ENCODE measurements around the gene ATP2C1. TPM values are rescaled to one million over a fixed set of nuclear protein-coding genes. Genes with fewer than 3 reads are reported as not detected.
A peak's percentile ranks its signal among the peaks of the same experiment; 100 is the strongest.

The ATP2C1 gene
- total and polyA plus RNA-seq, 8 donors = 12.2 to 54.6 (median 23.6) TPM

DNA sequence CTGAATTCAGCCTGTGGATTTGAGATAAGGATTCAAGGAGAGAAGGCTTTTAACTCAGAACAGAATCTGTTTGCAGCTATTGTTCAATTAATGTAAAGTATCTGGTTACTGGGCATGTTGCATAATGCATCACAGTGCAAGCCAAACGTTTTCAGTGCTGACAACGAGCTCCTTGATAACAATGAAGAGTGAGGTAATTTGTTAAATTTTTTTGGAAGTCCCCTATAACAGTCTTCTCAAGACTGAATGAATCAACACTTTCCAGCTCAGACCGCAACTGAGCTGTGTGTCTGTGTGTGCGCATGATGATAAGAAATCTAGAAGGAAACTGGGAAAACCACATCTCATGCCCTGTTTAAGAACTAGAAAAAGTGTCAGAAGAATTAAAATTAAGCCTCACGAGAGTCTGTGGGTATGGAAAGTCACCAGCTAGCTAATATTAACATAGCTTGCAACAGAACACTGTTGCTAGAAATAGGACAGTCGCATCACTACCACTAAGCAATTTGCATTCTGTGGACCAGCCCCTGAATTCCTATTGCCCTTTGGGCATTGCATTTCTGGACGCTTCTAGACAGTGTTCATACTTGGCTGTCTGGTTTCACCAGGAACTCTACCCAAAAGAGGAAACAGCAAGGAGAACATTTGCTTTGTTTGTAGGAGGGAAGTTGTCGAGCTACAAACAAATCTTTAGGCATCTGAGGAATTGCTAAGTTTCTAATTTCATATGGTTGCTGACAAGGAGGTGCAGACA is 43.7 kb upstream of the ATP2C1 start:
- Histone ChIP-seq H3K4me3 (peak overlapping the region in 1 of 4 donors; percentile 11), H3K4me1 (peaks cover 8 to 24% (median 19%) of the 10 kb centered on the region in 3 donors), H3K9me3 (no peaks in the 10 kb centered on the region), H3K27ac (peak overlapping the region in 3 of 4 donors; percentile 39 to 83 (median 82)), H3K27me3 (no peaks in the 10 kb centered on the region), H3K36me3 (no peaks in the 10 kb centered on the region)
- ATAC-seq = peak; percentile 44 to 83 (median 71)
- FAIRE-seq = no peak
- 19% methylated on average over 8 of the region's 8 CpGs for WGBS, 2 donors
- peak in 2 of 6 donors; percentile 4 to 19 for DNase-seq
- TF ChIP-seq, protein P1, sequence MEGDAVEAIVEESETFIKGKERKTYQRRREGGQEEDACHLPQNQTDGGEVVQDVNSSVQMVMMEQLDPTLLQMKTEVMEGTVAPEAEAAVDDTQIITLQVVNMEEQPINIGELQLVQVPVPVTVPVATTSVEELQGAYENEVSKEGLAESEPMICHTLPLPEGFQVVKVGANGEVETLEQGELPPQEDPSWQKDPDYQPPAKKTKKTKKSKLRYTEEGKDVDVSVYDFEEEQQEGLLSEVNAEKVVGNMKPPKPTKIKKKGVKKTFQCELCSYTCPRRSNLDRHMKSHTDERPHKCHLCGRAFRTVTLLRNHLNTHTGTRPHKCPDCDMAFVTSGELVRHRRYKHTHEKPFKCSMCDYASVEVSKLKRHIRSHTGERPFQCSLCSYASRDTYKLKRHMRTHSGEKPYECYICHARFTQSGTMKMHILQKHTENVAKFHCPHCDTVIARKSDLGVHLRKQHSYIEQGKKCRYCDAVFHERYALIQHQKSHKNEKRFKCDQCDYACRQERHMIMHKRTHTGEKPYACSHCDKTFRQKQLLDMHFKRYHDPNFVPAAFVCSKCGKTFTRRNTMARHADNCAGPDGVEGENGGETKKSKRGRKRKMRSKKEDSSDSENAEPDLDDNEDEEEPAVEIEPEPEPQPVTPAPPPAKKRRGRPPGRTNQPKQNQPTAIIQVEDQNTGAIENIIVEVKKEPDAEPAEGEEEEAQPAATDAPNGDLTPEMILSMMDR (IDR thresholded peaks at IDR 0.05) = no peak
- intact Hi-C loops (cut with DNase I) = no loop called here

DNA sequence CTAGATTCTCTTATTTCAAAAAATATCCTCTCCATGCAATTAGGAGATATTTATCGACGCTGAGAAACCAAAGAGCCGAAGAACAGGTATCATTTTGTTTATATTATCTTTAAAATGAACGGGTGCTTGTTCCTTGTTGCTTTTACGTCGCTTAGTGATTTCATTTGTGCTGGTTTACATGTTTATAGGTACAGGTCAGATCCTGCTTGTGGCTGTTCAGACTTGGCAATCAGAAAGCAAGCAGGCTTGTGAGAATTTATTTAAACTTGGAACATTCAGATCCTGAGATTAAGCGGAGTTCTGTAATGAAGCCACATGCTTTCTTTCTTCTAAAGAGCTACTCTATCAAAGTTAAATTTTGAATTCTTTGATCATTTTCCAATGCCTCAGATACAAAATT is 43.0 kb upstream of the ATP2C1 start:
- WGBS, 2 donors = 35 to 42% methylated on average over 7 of the region's 7 CpGs
- Histone ChIP-seq H3K9me3 (no peaks in the 10 kb centered on the region), H3K27me3 (no peaks in the 10 kb centered on the region), H3K36me3 (no peaks in the 10 kb centered on the region), H3K4me1 (peaks cover 8 to 24% (median 19%) of the 10 kb centered on the region in 3 donors), H3K4me3 (peak overlapping the region in 1 of 4 donors; percentile 11), H3K27ac (peak overlapping the region in 3 of 4 donors; percentile 39 to 83 (median 82))
- TF ChIP-seq, protein P1 (IDR thresholded peaks at IDR 0.05) = no peak
- no peak for DNase-seq
- intact Hi-C loops (cut with DNase I) = no loop called here
- FAIRE-seq = no peak
- ATAC-seq = no peak

DNA sequence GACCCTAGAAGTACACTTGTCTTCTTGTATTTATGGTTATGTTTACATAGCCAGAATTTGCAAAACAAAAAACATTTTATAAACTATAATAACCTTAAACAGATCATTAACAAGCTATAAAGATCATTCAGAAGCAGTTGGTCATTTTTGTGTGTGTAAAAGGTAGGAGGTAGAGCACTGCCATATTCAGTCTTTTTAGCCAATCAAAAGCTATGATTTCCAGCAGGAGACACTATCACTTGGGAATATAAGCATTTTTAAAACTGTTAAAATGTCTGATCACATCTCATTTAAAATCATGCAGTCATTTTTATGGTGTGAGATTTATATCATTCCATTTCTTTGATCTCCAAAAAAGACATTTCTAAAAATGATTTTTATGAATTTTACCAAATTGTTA is 42.6 kb upstream of the ATP2C1 start:
- H3K4me3 ChIP-seq = peak overlapping the region in 1 of 4 donors; percentile 11
- TF ChIP-seq, protein P1 (IDR thresholded peaks at IDR 0.05) = no peak
- no peaks in the 10 kb centered on the region for H3K36me3 ChIP-seq
- H3K27ac ChIP-seq = peak overlapping the region in 2 of 4 donors; percentile 82 to 83
- FAIRE-seq = no peak
- peaks cover 8 to 24% (median 19%) of the 10 kb centered on the region in 3 donors for H3K4me1 ChIP-seq
- no peak for ATAC-seq
- intact Hi-C loops (cut with DNase I) = no loop called here
- H3K9me3 ChIP-seq = no peaks in the 10 kb centered on the region
- H3K27me3 ChIP-seq = no peaks in the 10 kb centered on the region
- no peak for DNase-seq

DNA sequence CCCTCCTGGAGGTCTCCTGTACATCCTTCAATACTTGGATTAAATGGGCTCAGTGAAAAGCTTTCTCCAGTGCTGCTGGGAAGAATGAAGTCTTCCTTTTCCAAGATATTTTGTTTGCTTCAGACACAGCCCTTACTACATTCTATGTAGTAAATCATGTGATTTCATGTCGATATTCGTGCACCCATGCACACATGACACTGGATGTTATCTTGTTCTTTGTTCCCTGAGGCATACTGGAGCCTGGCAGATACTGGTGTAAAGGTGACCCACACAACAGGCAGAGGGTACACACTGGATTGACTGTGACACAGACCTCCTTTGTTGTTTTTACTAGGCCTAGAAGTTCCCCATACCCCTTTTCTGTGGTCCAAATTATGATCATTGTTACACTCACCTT is 40.3 kb upstream of the ATP2C1 start:
- TF ChIP-seq, protein P1 (IDR thresholded peaks at IDR 0.05) = no peak
- FAIRE-seq (no peak), ATAC-seq (no peak), DNase-seq (no peak)
- Histone ChIP-seq H3K27me3 (no peaks in the 10 kb centered on the region), H3K4me3 (no peak overlapping the region), H3K36me3 (no peaks in the 10 kb centered on the region), H3K4me1 (peaks cover 8 to 22% (median 16%) of the 10 kb centered on the region in 3 donors), H3K9me3 (no peaks in the 10 kb centered on the region), H3K27ac (no peak overlapping the region)
- 52 to 64% methylated on average over 2 of the region's 2 CpGs for WGBS, 2 donors
- intact Hi-C loops (cut with DNase I) = no loop called here
